Mucosa of rectum (tissue), 2 donors: ENCODE measurements around the gene NEUROD6.

Source experiments
- H3K27ac ChIP-seq, 2 donors: one replicate each; pipeline ENCODE4 v1.7.0; 2013; ENCODE audit warnings: inconsistent platforms in 2 of 2, low read depth in 2 of 2, low read length in 2 of 2
- H3K27me3 ChIP-seq, 2 donors: one replicate each; pipeline ENCODE4 v1.7.0; 2013; ENCODE audit warnings: low read length in 2 of 2; ENCODE audit not compliant: control insufficient read depth in 2 of 2, insufficient read depth in 2 of 2
- H3K36me3 ChIP-seq, 2 donors: one replicate each; pipeline ENCODE4 v1.7.0; 2013; ENCODE audit warnings: low read length in 2 of 2; ENCODE audit not compliant: control insufficient read depth in 2 of 2, insufficient read depth in 2 of 2
- H3K4me1 ChIP-seq, 2 donors: one replicate each; pipeline ENCODE4 v1.7.0; 2013; ENCODE audit warnings: low read length in 2 of 2, mild to moderate bottlenecking in 1 of 2; ENCODE audit not compliant: control insufficient read depth in 2 of 2, insufficient read depth in 2 of 2
- H3K4me3 ChIP-seq, 2 donors: one replicate each; pipeline ENCODE4 v1.7.0; 2013; ENCODE audit warnings: low read length in 2 of 2
- H3K9ac ChIP-seq, 2 donors: one replicate each; pipeline ENCODE4 v1.7.0; 2013; ENCODE audit warnings: low read length in 2 of 2, low read depth in 1 of 2, mild to moderate bottlenecking in 1 of 2
- H3K9me3 ChIP-seq, 2 donors: one replicate each; pipeline ENCODE4 v1.7.0; 2013; ENCODE audit warnings: low read length in 2 of 2; ENCODE audit not compliant: control insufficient read depth in 2 of 2
- donor health status: healthy.
- donor health status: Normal muscosa, but diverticular disease.

Gene NEUROD6

DNA sequence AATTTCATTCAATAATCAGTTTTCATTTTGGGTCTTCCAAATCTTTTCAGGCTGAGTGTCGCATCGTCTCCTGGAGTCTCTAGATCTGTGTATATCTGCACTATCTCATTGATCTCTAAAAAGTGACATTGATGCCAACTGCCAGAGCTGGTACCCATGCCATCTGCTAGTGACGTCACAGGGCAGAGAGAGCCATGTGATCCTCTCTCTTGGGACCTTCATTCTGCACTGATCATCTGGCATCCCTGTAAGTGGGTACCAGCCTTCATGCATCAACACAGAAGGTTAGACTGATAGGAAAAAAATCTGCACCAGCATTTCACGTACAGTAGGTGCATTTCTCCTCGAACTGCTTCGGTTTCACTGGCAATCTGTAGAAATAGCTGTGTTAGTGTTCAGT is at the start of gene NEUROD6:
TSS of gene NEUROD6 (minus strand) at position 124 of the 400 bp plus-strand sequence. CDS start 1,458 bp downstream, outside the sequence.
- H3K9ac ChIP-seq = no peak within 1 kb of the TSS
- no peak within 1 kb of the TSS for H3K4me3 ChIP-seq
- H3K9me3 ChIP-seq = no peaks in the 10 kb centered on the region
- no peaks in the 10 kb centered on the region for H3K4me1 ChIP-seq
- H3K27me3 ChIP-seq = peaks cover 13 to 26% of the 10 kb centered on the region in 2 donors
- no peak within 1 kb of the TSS for H3K27ac ChIP-seq
- no peaks in the 10 kb centered on the region for H3K36me3 ChIP-seq

DNA sequence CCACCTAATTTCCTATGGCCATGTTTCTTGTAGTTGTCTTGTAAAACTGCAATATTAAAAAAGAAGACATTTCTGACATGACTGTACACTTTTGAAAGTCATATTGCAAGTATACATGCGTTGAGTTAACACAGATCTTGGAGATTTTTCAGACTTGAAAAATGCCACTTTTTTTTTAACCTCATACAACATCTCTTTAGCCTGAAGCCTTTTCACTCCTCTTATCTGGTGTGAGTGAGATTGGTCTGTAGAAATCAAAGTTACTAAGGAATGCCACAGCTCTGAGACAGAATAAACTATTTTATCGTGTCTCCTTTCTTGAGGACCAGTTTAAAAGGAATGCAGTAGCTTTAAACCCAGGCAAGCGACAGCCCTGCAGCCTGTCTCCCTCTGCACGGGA is 43.9 kb upstream of the NEUROD6 start:
- no peaks in the 10 kb centered on the region for H3K27me3 ChIP-seq
- no peak overlapping the region for H3K4me3 ChIP-seq
- H3K9me3 ChIP-seq = no peaks in the 10 kb centered on the region
- H3K27ac ChIP-seq = no peak overlapping the region
- H3K9ac ChIP-seq = no peak overlapping the region
- H3K4me1 ChIP-seq = no peaks in the 10 kb centered on the region
- no peaks in the 10 kb centered on the region for H3K36me3 ChIP-seq

DNA sequence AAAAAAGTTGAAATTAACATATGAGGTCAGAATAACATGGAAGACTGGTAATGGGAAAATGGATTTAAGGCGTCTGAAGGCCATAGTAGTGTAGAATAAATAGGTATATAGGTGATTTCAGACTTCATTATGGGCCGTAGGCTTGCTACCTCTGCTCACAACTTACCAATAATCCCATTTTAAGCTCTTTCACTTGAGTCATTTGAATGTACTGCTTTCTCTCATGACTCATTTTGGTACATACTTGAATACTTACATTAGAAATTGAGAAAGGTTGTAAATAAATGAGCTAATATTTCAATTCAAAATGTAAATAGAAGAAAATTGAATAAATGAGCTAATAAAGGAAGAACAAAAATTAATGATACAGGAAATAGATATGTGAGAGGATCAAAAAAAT is 42.2 kb upstream of the NEUROD6 start:
- H3K4me1 ChIP-seq = no peaks in the 10 kb centered on the region
- no peaks in the 10 kb centered on the region for H3K27me3 ChIP-seq
- H3K4me3 ChIP-seq = no peak overlapping the region
- H3K27ac ChIP-seq = no peak overlapping the region
- H3K9me3 ChIP-seq = no peaks in the 10 kb centered on the region
- no peak overlapping the region for H3K9ac ChIP-seq
- no peaks in the 10 kb centered on the region for H3K36me3 ChIP-seq

DNA sequence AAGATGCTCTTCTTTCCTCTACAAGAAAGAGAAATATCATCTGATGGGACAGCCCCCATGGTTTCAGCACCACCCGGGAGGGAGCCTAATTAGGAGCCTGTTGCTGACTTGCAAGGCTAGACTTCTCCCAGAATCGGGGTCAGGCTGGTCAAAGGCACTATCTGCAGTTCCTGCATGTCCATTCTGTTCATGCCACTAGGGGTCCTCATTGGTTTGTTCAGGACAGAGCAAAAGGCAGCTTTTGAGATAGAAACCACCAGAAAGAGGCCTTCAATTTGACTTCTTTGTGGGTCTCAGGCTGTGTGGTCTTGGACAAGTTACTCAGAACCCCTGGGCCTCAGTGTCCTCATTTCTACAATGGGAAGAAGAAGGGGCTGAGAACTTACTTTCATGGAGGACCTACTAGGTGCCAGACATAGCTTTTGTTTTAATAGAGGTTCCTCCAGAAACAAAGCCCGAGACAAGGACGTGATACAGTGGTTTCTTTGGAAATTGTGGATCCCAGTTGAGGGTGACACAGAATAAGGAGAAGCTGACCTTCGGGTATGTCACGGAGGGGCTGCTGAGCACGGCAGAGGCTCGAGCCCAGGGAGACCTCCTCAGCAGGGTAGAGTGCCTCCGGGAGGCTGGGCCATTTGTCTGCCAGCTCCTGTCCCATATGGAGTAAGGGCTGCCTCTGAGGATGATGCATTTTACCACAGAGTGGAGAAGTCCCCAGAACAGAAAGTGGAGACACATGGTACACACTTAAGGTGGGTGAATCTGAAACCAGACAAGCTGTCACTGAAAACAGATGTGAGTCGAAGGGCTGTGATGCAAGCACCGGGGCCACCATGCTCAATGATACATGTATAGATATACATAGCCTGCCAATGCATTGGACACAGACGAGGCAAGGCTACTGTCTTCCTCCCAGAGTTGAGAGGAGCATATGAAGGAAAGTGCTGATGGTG is 33.1 kb upstream of the NEUROD6 start:
- Histone ChIP-seq H3K4me3 (no peak overlapping the region), H3K9ac (no peak overlapping the region), H3K4me1 (no peaks in the 10 kb centered on the region), H3K27ac (no peak overlapping the region), H3K9me3 (no peaks in the 10 kb centered on the region), H3K36me3 (no peaks in the 10 kb centered on the region), H3K27me3 (no peaks in the 10 kb centered on the region)

DNA sequence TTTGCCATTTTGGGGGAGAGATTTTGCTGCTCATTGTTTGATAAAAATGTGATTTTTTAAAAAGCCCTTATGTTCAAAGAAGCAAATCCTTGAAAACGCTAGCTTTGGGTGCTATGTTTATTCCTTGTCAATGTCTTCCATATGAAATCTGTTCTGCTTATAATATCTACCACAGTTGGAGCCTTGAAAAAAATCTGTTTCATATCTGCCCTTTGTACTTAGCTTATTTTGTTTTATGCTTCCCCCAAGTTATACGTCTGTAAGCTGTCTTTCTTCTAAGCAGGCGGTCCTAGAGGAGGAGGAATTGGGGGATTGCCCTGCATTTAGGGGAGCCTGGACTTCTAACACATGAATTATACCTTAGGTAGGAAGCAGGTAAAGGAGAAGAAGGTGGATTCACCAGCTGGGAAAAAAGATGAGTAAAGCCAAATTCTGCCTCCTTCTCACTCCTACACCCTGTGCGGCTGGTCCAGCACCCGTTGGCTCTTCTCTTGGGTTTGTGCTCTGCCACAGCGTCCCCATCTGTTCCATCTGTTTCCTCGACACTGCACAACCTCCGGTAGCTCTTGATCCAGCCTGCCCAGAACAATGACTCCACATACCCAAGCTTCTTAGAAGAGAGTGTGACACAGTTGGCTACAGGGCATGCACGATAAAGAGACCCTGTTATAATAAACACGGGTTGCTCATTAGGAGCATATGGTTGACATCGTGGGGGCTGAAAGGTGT is 31.9 kb upstream of the NEUROD6 start:
- Histone ChIP-seq H3K4me3 (no peak overlapping the region), H3K9me3 (no peaks in the 10 kb centered on the region), H3K36me3 (no peaks in the 10 kb centered on the region), H3K9ac (no peak overlapping the region), H3K27me3 (no peaks in the 10 kb centered on the region), H3K27ac (no peak overlapping the region), H3K4me1 (no peaks in the 10 kb centered on the region)

DNA sequence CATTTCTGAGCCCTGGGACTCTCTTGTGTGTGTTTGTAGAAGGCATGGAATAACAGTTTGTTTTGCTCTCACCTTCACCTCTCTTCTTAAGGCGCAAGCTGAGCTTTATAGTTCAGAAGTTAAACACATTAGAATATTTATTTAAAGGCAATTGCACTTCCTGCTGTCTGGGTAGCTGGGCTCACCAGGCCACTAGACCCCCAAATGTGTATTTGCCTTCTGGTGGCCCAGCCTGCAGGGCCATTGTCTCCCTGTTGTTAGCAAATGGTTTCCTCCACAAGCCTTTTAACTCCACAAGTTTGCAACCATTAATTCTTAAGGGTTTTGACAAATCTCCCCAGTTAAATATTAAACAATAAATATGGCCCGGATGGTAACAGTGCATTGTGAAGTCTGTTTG is 31.1 kb upstream of the NEUROD6 start:
- Histone ChIP-seq H3K27ac (no peak overlapping the region), H3K9me3 (no peaks in the 10 kb centered on the region), H3K27me3 (no peaks in the 10 kb centered on the region), H3K9ac (no peak overlapping the region), H3K36me3 (no peaks in the 10 kb centered on the region), H3K4me1 (no peaks in the 10 kb centered on the region), H3K4me3 (no peak overlapping the region)

DNA sequence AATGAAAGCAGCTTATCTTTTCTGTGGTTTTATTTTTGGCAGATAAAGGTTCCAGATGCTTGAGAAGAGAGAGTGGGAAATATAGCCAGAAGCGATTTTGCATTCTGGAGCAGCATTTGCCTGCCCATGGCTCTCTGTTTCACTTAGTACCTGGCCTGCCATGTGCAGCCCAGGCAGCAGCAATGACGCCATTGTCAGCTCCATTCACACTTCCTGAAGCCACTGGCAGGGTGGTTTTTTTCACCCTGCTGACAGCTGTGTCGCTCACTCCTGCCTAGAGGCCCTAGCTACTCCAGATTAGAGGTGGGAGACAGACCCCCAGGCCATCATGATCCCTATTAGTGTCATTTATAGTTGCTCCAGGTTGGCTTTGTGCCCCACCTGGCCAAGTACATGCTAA is 30.1 kb upstream of the NEUROD6 start:
- Histone ChIP-seq H3K4me1 (no peaks in the 10 kb centered on the region), H3K4me3 (no peak overlapping the region)

DNA sequence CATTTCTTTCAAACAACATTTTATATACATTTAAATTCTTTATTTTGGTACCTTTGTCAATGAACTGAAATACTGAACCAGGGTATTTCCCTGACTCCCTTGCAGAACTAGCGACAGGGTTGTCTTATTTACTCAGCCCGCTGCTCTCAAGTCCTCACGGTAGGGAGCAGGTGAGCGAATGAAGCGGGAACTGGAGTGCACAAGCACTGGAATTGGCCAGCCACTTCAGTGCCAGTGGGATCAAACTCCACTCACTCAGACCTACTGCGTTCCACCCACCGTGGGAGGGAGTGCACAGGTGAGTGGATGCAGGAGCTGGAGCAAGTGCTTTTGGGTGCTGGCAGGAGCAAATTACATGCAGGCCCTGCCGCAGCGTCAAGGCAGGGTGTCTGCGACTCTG is 28.1 kb upstream of the NEUROD6 start:
- Histone ChIP-seq H3K9ac (no peak overlapping the region), H3K4me3 (no peak overlapping the region), H3K27me3 (no peaks in the 10 kb centered on the region), H3K4me1 (no peaks in the 10 kb centered on the region), H3K9me3 (no peaks in the 10 kb centered on the region), H3K36me3 (no peaks in the 10 kb centered on the region), H3K27ac (no peak overlapping the region)

More for the DNA sequence above, 30.1 kb upstream of the NEUROD6 start:
- Histone ChIP-seq H3K27me3 (no peaks in the 10 kb centered on the region), H3K36me3 (no peaks in the 10 kb centered on the region), H3K9me3 (no peaks in the 10 kb centered on the region), H3K9ac (no peak overlapping the region), H3K27ac (no peak overlapping the region)

DNA sequence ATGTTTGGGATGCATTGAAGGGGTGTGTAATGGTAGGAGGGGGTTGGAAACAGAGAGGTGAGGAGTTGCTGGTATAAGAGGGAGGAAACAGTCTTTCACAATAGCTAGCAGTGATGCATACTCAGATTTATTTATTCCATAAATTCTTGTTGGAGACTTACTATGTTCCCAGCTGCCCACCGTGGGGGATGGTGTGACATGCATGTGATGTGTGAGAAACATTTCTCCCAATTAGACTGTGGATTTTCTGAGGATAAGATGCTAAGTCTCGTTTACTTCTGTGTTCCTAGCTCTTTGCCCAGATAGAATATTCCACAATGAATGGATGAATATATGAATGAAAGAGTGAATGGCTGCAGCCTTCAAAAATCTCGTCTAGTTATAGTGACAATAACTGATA is 23.0 kb upstream of the NEUROD6 start:
- Histone ChIP-seq H3K4me3 (no peak overlapping the region), H3K36me3 (no peaks in the 10 kb centered on the region), H3K4me1 (no peaks in the 10 kb centered on the region), H3K27ac (no peak overlapping the region), H3K9ac (no peak overlapping the region), H3K27me3 (no peaks in the 10 kb centered on the region), H3K9me3 (no peaks in the 10 kb centered on the region)

DNA sequence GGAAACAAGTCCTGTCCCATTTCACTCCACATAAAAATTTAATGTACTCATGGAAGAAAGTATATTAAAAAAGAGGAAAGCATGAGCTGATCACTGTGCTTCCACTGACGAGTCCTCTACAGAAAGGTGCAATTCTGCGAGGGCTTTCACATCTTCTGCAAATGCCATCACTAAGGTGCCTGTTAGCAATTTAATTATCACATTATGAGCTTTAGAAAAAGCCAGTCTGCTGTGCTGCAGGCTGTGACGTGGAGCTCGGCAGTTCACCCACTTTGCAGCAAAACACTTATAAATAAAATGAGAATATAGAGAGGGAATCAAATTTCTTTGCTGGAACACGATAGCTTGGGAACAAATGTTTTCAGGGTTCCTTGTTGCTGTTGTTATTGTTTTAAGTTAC is 22.5 kb upstream of the NEUROD6 start:
- no peaks in the 10 kb centered on the region for H3K9me3 ChIP-seq
- H3K36me3 ChIP-seq = no peaks in the 10 kb centered on the region
- no peak overlapping the region for H3K4me3 ChIP-seq
- no peak overlapping the region for H3K9ac ChIP-seq
- H3K27ac ChIP-seq = no peak overlapping the region
- H3K4me1 ChIP-seq = no peaks in the 10 kb centered on the region
- H3K27me3 ChIP-seq = no peaks in the 10 kb centered on the region
